H1 (cell line): Measurements from ENCODE around the gene GAS2. TPM values are rescaled to one million over a fixed set of nuclear protein-coding genes. Genes with fewer than 3 reads are reported as not detected.

Source experiments
- ATF2 ChIP-seq: IDR thresholded peaks from 2 replicates; pipeline ENCODE4 v1.6.1; 2012; ENCODE audit warnings: low read length, inconsistent platforms
- FOSL1 ChIP-seq: IDR thresholded peaks from 2 replicates; pipeline ENCODE4 v1.6.1; 2011; ENCODE audit warnings: mild to moderate bottlenecking, low read depth, low read length, moderate library complexity; ENCODE audit not compliant: insufficient read depth
- GABPA ChIP-seq: IDR thresholded peaks from 2 replicates; pipeline ENCODE4 v1.6.1; 2011; ENCODE audit warnings: mild to moderate bottlenecking, low read length, moderate library complexity, borderline replicate concordance; ENCODE audit not compliant: insufficient read depth
- SUZ12 ChIP-seq: fragments of 200-600 bp; sonication (generic); IDR thresholded peaks from 2 replicates; pipeline ENCODE4 v1.6.1; 2012; ENCODE audit warnings: mild to moderate bottlenecking, inconsistent platforms, low read length, moderate library complexity, mixed read lengths
- polyA plus RNA-seq, 7 experiments: library from polyadenylated mRNA; depleted of rRNA in 3 of 7; stranded (reverse) in 5 of 7; unstranded in 2 of 7; fragments of >200 nt in 5 of 7; fragments of 200-250 nt in 2 of 7; gene quantifications; 1 replicate in 5 of 7; 2 replicates in 1 of 7; 4 replicates in 1 of 7; pipeline versions ENCODE4 v1.2.1 to v1.2.3, GENCODE V29; 2011 to 2013; ENCODE audit warnings: missing spikeins in 2 of 7, mixed read lengths in 2 of 7
- total RNA-seq: library from RNA; stranded (reverse); fragmentation: NEBNext Ultra II Directional; extraction: Animal tissue kit (Norgen Biotek cat#: 25700); gene quantifications from 2 replicates; pipeline ENCODE4 v1.2.1, GENCODE V29; 2021
- TF ChIP-seq, protein P1 (sequence below), 3 experiments: IDR thresholded peaks; 1 replicate in 2 of 3; 2 replicates in 1 of 3; pipeline versions ENCODE4 v1.5.1 to v1.6.1; 2011; ENCODE audit warnings: low read length in 3 of 3, mild to moderate bottlenecking in 3 of 3, inconsistent platforms in 2 of 3, low read depth in 1 of 3, moderate library complexity in 1 of 3; ENCODE audit not compliant: insufficient read depth in 1 of 3; ENCODE audit errors: control extremely low read depth in 1 of 3
- TF ChIP-seq, protein P2 (sequence below): IDR thresholded peaks from 2 replicates; pipeline ENCODE4 v1.6.1; 2012; ENCODE audit warnings: inconsistent platforms

Gene GAS2
- total and polyA plus RNA-seq, 2 of the 8 experiments (the other 6 are each of a cell fraction or from before 2014, with no cell fraction given), result 0.70 to 1.7 TPM

GRCh38 chr11:22626573-22627239 is 39.7 kb upstream of the GAS2 start (continued):
- TF ChIP-seq, protein P1, sequence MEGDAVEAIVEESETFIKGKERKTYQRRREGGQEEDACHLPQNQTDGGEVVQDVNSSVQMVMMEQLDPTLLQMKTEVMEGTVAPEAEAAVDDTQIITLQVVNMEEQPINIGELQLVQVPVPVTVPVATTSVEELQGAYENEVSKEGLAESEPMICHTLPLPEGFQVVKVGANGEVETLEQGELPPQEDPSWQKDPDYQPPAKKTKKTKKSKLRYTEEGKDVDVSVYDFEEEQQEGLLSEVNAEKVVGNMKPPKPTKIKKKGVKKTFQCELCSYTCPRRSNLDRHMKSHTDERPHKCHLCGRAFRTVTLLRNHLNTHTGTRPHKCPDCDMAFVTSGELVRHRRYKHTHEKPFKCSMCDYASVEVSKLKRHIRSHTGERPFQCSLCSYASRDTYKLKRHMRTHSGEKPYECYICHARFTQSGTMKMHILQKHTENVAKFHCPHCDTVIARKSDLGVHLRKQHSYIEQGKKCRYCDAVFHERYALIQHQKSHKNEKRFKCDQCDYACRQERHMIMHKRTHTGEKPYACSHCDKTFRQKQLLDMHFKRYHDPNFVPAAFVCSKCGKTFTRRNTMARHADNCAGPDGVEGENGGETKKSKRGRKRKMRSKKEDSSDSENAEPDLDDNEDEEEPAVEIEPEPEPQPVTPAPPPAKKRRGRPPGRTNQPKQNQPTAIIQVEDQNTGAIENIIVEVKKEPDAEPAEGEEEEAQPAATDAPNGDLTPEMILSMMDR (IDR thresholded peaks at IDR 0.05; ENCODE audit: control extremely low read depth in 1 of 3, insufficient read depth in 1 of 3, low read depth in 1 of 3, low read length in 3 of 3), result no peak
- TF ChIP-seq ATF2, result no peak
- no peak for TF ChIP-seq FOSL1
- TF ChIP-seq GABPA, result no peak
- TF ChIP-seq, protein P2, sequence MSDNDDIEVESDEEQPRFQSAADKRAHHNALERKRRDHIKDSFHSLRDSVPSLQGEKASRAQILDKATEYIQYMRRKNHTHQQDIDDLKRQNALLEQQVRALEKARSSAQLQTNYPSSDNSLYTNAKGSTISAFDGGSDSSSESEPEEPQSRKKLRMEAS, result no peak
- TF ChIP-seq SUZ12, result no peak
